Epithelial cell of prostate (primary cell): ENCODE data around the gene SLC25A19.

ENCODE experiments used
- DNase-seq: peaks from one replicate; pipeline ENCODE4 v3.0.0-alpha.2; 2011; ENCODE audit warnings: low read depth, low spot score
- H3K27ac ChIP-seq: fragments of 450-650 bp; 2 replicates; pipeline ENCODE4 v1.5.1; 2017; ENCODE audit warnings: mild to moderate bottlenecking

The SLC25A19 gene

GRCh38 chr17:75244133-75244866 is 44.9 kb downstream of the SLC25A19 start:
- H3K27ac ChIP-seq, result no peak overlapping the region

GRCh38 chr17:75242461-75243042 is 46.7 kb downstream of the SLC25A19 start:
- no peak for DNase-seq
- no peak overlapping the region for H3K27ac ChIP-seq

More at GRCh38 chr17:75244133-75244866, 44.9 kb downstream of the SLC25A19 start:
- DNase-seq, result no peak

GRCh38 chr17:75241996-75242460 is 47.2 kb downstream of the SLC25A19 start:
- DNase-seq, result no peak
- no peak overlapping the region for H3K27ac ChIP-seq

- no peak overlapping the region for H3K27ac ChIP-seq
- DNase-seq, result no peak
Observed at GRCh38 chr17:75241502-75241901, 47.7 kb downstream of the SLC25A19 start.

- no peak overlapping the region for H3K27ac ChIP-seq
Observed at GRCh38 chr17:75241143-75241430, 48.1 kb downstream of the SLC25A19 start.

GRCh38 chr17:75240394-75241142 is 48.7 kb downstream of the SLC25A19 start:
- no peak for DNase-seq
- H3K27ac ChIP-seq, result no peak overlapping the region

More at GRCh38 chr17:75241143-75241430, 48.1 kb downstream of the SLC25A19 start:
- no peak for DNase-seq

GRCh38 chr17:75239778-75240393 is 49.3 kb downstream of the SLC25A19 start:
- no peak for DNase-seq
- H3K27ac ChIP-seq, result no peak overlapping the region

GRCh38 chr17:75239214-75239613 is 50.0 kb downstream of the SLC25A19 start:
- no peak for DNase-seq
- H3K27ac ChIP-seq, result no peak overlapping the region

- no peak for DNase-seq
- no peak overlapping the region for H3K27ac ChIP-seq
Observed at GRCh38 chr17:75238684-75239191, 50.5 kb downstream of the SLC25A19 start.

GRCh38 chr17:75238020-75238580 is 51.1 kb downstream of the SLC25A19 start:
- no peak overlapping the region for H3K27ac ChIP-seq
- DNase-seq, result no peak

- DNase-seq, result no peak
Observed at GRCh38 chr17:75237100-75238014, 51.9 kb downstream of the SLC25A19 start.

GRCh38 chr17:75232786-75233185 is 56.4 kb downstream of the SLC25A19 start:
- no peak overlapping the region for H3K27ac ChIP-seq
- no peak for DNase-seq

More at GRCh38 chr17:75237100-75238014, 51.9 kb downstream of the SLC25A19 start:
- H3K27ac ChIP-seq, result no peak overlapping the region

- no peak overlapping the region for H3K27ac ChIP-seq
- DNase-seq, result no peak
Observed at GRCh38 chr17:75231741-75232464, 57.3 kb downstream of the SLC25A19 start.

GRCh38 chr17:75231071-75231470 is 58.2 kb downstream of the SLC25A19 start:
- no peak overlapping the region for H3K27ac ChIP-seq
- no peak for DNase-seq

GRCh38 chr17:75228847-75229246 is 60.4 kb downstream of the SLC25A19 start:
- no peak overlapping the region for H3K27ac ChIP-seq
- DNase-seq, result no peak

GRCh38 chr17:75228305-75228704 is 60.9 kb downstream of the SLC25A19 start:
- no peak overlapping the region for H3K27ac ChIP-seq
- DNase-seq, result no peak

- no peak for DNase-seq
- H3K27ac ChIP-seq, result no peak overlapping the region
Observed at GRCh38 chr17:75227729-75228128, 61.5 kb downstream of the SLC25A19 start.

- H3K27ac ChIP-seq, result no peak overlapping the region
- DNase-seq, result no peak
Observed at GRCh38 chr17:75225016-75225415, 64.2 kb downstream of the SLC25A19 start.
